KMS-11 (cell line): ENCODE measurements around the gene NISCH.

Source experiments
- H2AFZ ChIP-seq: fragments of 200-600 bp; sonication (generic); 2 replicates; pipeline ENCODE4 v1.6.1; 2016; ENCODE audit warnings: antibody characterized with exemption, mixed run types, low read depth
- H3K27ac ChIP-seq: fragments of 200-600 bp; sonication (generic); 2 replicates; pipeline ENCODE4 v1.6.1; 2016; ENCODE audit warnings: mild to moderate bottlenecking, mixed run types
- H3K27me3 ChIP-seq: fragments of 200-600 bp; sonication (generic); 2 replicates; pipeline ENCODE4 v1.6.1; 2017; ENCODE audit warnings: mild to moderate bottlenecking, low read depth, mixed run types, moderate library complexity; ENCODE audit not compliant: insufficient read depth
- H3K36me3 ChIP-seq: fragments of 200-600 bp; sonication (generic); 2 replicates; pipeline ENCODE4 v1.6.1; 2017; ENCODE audit warnings: mild to moderate bottlenecking, mixed run types; ENCODE audit not compliant: insufficient read depth
- H3K4me1 ChIP-seq: fragments of 200-600 bp; sonication (generic); 2 replicates; pipeline ENCODE4 v1.6.1; 2016; ENCODE audit warnings: mild to moderate bottlenecking, low read depth, mixed run types; ENCODE audit not compliant: poor library complexity, severe bottlenecking
- H3K4me2 ChIP-seq: fragments of 200-600 bp; sonication (generic); 2 replicates; pipeline ENCODE4 v1.7.0; 2016; ENCODE audit warnings: mild to moderate bottlenecking, mixed run types
- H3K4me3 ChIP-seq: fragments of 200-600 bp; sonication (generic); IDR thresholded peaks from 2 replicates; pipeline ENCODE4 v1.6.1; 2017; ENCODE audit warnings: low read depth, low read length, mixed read lengths; ENCODE audit not compliant: insufficient read depth
- H3K79me2 ChIP-seq: fragments of 200-600 bp; sonication (generic); 2 replicates; pipeline ENCODE4 v1.6.1; 2016; ENCODE audit warnings: low read depth, mixed run types; ENCODE audit not compliant: insufficient read depth
- H3K9ac ChIP-seq: fragments of 200-600 bp; sonication (generic); 2 replicates; pipeline ENCODE4 v1.6.1; 2016; ENCODE audit warnings: mild to moderate bottlenecking, mixed run types
- H4K20me1 ChIP-seq: fragments of 200-600 bp; sonication (generic); 2 replicates; pipeline ENCODE4 v1.6.1; 2016; ENCODE audit warnings: mild to moderate bottlenecking, mixed run types; ENCODE audit not compliant: insufficient read depth
- TF ChIP-seq, protein P1 (sequence below): fragments of 200-600 bp; sonication (generic); conservative IDR thresholded peaks from 2 replicates; pipeline ENCODE4 v1.6.1; 2017; ENCODE audit warnings: low read depth, mild to moderate bottlenecking, antibody characterized with exemption, low read length, moderate library complexity, mixed read lengths

Gene NISCH

DNA sequence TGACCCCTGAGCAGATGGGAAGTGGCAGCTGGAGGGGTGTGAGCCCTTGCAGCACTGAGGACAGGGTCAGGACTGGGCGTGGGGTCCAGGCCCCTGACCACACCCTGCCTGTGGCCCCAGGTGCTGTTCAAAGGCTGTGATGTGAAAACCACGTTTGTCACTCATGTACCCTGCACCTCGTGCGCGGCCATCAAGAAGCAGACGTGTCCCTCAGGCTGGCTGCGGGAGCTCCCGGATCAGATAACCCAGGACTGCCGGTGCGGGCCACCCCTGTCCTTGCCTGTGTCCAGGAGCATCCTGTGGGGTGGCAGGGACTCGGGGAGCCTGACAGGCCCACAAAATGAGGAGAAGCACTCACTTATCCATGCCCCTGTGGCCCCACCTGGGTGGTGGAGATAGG is 45.6 kb downstream of the NISCH start:
- Histone ChIP-seq H3K9ac (no peak overlapping the region), H2AFZ (no peak overlapping the region), H3K36me3 (no peaks in the 10 kb centered on the region), H3K4me3 (no peak overlapping the region), H3K4me1 (no peaks in the 10 kb centered on the region), H4K20me1 (no peaks in the 10 kb centered on the region), H3K27ac (no peak overlapping the region), H3K27me3 (no peaks in the 10 kb centered on the region), H3K79me2 (no peaks in the 10 kb centered on the region), H3K4me2 (no peak overlapping the region)
- TF ChIP-seq, protein P1, sequence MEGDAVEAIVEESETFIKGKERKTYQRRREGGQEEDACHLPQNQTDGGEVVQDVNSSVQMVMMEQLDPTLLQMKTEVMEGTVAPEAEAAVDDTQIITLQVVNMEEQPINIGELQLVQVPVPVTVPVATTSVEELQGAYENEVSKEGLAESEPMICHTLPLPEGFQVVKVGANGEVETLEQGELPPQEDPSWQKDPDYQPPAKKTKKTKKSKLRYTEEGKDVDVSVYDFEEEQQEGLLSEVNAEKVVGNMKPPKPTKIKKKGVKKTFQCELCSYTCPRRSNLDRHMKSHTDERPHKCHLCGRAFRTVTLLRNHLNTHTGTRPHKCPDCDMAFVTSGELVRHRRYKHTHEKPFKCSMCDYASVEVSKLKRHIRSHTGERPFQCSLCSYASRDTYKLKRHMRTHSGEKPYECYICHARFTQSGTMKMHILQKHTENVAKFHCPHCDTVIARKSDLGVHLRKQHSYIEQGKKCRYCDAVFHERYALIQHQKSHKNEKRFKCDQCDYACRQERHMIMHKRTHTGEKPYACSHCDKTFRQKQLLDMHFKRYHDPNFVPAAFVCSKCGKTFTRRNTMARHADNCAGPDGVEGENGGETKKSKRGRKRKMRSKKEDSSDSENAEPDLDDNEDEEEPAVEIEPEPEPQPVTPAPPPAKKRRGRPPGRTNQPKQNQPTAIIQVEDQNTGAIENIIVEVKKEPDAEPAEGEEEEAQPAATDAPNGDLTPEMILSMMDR = no peak

DNA sequence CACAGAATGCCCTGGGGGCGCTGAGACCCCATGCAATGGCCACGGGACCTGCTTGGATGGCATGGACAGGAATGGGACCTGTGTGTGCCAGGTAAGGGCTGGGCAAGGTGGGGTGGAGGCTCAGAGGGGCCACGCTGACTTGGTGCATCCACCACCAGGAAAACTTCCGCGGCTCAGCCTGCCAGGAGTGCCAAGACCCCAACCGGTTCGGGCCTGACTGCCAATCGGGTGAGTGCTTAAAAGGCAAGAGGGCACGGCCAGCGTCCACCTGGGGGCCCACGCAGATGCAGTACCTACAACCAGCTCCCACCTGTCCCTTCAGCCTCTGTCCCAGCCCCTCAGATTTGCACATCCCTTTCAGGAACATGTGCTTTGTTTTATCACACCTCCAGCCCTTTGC is 46.6 kb downstream of the NISCH start:
- H2AFZ ChIP-seq = no peak overlapping the region
- no peaks in the 10 kb centered on the region for H3K79me2 ChIP-seq
- no peaks in the 10 kb centered on the region for H4K20me1 ChIP-seq
- H3K4me1 ChIP-seq = no peaks in the 10 kb centered on the region
- TF ChIP-seq, protein P1 = no peak
- no peak overlapping the region for H3K27ac ChIP-seq
- H3K4me3 ChIP-seq = no peak overlapping the region
- no peaks in the 10 kb centered on the region for H3K27me3 ChIP-seq
- H3K9ac ChIP-seq = no peak overlapping the region
- H3K4me2 ChIP-seq = no peak overlapping the region
- no peaks in the 10 kb centered on the region for H3K36me3 ChIP-seq

DNA sequence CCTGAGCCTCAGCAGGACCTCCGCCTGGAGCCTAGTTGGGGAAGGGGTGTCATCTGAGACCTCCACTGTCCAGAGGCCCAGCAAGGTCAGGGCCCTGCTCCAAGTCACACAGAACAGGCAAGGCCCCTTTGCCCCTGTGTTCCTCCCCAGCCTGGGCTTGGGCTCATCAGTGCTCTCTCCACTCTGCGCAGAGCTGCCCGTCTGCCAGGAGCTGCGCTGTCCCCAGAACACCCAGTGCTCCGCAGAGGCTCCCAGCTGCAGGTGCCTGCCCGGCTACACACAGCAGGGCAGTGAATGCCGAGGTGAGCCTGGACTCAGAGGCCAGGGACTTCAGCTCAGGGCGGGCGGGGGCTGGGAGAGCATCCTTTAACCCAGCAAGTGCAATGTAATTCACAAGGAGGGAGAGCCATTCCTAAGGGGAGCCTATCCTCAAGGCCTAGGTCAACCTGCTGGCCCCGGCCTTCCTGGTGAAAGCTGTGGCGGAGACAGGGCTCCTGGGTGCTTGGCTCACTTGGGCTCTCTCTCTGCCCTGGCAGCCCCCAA is 47.5 kb downstream of the NISCH start:
- Histone ChIP-seq H3K4me1 (no peaks in the 10 kb centered on the region), H3K9ac (no peak overlapping the region), H3K4me2 (no peak overlapping the region), H2AFZ (no peak overlapping the region), H3K27ac (no peak overlapping the region), H3K27me3 (no peaks in the 10 kb centered on the region), H3K79me2 (no peaks in the 10 kb centered on the region), H4K20me1 (no peaks in the 10 kb centered on the region), H3K36me3 (no peaks in the 10 kb centered on the region), H3K4me3 (no peak overlapping the region)
- TF ChIP-seq, protein P1 = no peak

DNA sequence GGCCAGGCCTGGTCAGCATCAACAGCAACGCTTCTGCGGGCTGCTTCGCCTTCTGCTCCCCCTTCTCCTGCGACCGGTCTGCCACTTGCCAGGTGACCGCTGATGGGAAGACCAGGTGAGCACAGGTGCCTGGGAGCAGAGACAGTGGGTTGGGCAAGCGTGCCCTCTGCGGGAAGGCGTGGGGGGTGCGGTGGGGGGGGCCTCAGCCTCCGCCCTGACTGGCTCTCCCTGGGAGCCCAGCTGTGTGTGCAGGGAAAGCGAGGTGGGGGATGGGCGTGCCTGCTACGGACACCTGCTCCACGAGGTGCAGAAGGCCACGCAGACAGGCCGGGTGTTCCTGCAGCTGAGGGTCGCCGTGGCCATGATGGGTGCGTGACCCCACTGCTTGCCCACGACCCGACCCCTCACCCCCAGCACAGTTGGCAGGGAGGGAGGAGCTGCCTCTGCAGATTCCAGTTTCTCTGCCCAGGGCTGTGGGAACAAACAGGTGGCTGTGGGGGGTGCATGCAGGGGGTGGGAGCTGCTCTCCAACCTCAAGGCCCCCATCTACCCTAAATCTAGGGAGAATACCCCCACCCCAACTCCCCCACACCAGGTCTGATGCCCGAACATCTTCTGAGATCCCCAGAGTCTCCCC is 48.5 kb downstream of the NISCH start:
- no peaks in the 10 kb centered on the region for H3K36me3 ChIP-seq
- no peaks in the 10 kb centered on the region for H4K20me1 ChIP-seq
- no peak overlapping the region for H3K4me2 ChIP-seq
- H3K4me1 ChIP-seq = no peaks in the 10 kb centered on the region
- TF ChIP-seq, protein P1 = no peak
- no peak overlapping the region for H3K27ac ChIP-seq
- no peaks in the 10 kb centered on the region for H3K79me2 ChIP-seq
- H3K4me3 ChIP-seq = no peak overlapping the region
- H3K27me3 ChIP-seq = no peaks in the 10 kb centered on the region
- H3K9ac ChIP-seq = no peak overlapping the region
- H2AFZ ChIP-seq = no peak overlapping the region
